GM20431 (cell line): ENCODE data around the gene MYL12B.
"Not testable (repeated sequence)": the region's sequence is repeated elsewhere in the genome, so short reads cannot be mapped to it uniquely, and the experiment has no call there.

ENCODE experiments used
- in situ Hi-C: fragments of 300-500 bp; cut with MseI, MboI; formaldehyde crosslinking; loops from one replicate; pipeline ENCODE4 v1.15.0; 2020; ENCODE audit warnings: low sequenced_read_pairs; ENCODE audit not compliant: unreplicated experiment

The MYL12B gene

DNA sequence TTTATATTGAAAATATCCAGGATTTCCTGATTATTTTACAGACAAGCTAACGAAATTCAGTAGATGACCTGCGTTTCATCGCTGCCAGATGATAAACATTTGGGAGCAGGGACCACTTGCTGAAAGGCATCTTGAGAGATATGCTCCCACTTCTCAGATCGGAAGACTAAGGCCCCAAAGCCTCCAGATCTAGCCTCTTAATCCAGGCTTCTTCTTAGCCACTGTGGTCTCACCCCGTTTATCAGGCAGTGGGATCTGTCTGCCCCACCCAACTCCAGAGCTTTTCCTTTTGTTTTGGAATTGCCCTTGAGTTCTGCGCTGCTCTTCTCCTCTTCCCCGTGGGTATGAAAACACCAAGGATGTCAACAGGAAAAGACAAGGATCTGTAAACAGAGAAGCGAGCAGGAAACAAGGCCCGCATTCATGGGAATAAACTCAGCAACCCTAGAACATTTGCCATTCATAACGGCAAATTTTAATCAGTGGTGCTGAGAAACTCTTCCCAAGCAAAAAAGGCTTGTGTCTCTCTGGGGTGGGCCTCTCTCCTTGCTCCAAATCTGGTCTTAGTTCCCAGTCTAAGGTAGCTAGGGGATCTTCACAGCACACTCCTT lies 21.4 kb downstream of the MYL12B start:
- in situ Hi-C loops, result loop anchor here (5.0 kb wide), 1 partner anchor 384 kb away; no protein-coding TSS in a partner anchor

- in situ Hi-C loops, result loop anchor here (5.0 kb wide), 1 partner anchor 383 kb away; no protein-coding TSS in a partner anchor
These were observed 22.0 kb downstream of the MYL12B start for GRCh38 chr18:3283908-3284307.

- in situ Hi-C loops, result loop anchor here (5.0 kb wide), 1 partner anchor 383 kb away; no protein-coding TSS in a partner anchor
These were observed 22.6 kb downstream of the MYL12B start for GRCh38 chr18:3284501-3284900.

DNA sequence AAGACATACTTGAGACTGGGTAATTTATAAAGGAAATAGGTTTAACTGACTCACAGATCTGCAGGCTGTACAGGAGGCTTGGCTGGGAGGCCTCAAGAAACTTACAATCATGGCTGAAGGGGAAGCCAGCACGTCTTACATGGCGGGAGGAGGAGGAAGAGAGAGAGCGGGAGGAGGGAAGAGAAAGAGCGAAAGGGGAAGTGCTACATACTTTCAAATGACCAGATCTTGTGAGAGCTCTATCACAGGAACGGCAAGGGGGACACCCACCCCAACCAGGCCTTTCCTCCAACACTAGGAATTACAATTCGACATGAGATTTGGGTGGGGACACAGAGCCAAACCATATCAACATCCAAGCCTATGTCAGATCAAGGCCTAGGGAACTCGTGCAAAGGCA lies 24.2 kb downstream of the MYL12B start:
- in situ Hi-C loops, result no loop called here

DNA sequence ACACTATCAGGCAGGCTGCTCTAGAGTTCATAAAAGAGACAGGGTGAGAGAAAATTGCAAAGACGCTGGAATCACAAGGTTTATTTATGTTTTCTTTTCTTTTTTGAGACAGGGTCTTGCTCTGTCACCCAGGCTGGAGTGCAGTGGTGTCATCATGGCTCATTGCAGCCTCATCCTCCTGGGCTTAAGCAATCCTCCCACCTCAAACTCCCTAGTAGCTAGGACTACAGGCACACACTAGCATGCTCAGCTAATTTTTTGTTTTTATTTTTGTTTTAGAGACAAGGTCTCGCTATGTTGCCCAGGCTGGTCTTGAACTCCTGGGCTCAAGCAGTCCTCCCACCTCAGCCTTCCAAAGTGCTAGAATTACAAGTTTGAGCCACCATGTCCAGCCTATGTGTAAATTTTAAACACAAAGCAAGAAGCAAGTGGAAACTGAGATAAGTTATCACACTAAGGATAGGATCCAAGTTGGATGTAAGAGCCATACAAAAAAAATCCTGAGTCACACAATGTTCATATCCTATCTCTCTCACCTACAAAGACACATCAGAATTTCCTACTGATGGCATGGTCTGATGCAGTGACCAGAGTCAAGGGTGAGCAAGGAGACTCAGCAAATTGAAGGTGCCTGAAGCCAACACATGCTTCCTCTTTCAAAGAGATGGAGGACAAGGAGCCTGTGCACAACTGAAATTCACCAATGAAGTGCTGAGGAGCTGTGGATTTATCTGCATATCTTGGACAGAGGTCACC lies 31.4 kb downstream of the MYL12B start:
- in situ Hi-C loops, result no loop called here

GRCh38 chr18:3294435-3295080 lies 32.6 kb downstream of the MYL12B start:
- in situ Hi-C loops, result no loop called here

DNA sequence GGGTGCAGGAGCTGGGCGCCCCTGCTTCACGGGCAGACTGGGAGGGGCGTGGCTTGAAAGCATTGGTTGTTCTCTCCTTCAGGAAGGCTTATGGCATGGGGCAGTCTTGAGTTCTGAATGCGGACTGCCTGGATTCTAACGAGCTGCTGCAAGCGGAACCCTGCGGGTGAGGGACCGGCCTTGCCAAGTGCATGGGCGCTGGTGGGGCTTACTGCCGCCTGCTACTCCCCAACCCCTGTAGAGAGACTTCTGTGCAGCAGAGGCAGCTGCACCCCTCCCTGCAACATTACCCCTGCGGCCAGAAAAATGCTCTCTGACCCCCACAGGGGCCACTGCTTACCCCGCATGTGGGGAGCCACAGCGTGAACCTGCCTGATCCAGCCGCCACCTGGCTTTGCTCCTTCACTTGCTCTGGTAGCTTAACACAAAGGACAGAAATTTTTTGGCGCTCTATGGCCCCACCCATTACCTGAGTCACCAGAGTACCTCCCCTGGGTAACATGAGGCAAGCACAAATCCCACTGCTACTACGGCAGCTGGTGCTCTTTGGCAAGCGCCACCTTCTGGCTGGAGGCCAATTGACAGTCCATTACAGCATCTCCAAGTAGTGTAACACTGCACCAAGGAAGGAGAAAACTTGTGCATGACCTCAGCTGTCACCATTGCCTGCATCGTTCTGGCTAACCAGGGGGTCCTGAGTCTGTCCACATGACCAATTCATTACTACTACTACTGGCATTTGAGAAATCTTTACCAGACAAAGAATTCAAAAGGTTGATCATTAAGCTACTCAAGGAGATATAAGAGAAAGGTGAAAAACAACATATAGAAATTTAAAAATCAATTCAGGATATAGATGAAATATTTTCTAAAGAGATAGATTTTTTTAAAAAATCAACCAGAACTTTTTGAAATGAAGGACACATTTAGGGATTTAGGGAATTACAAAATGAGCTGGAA lies 35.4 kb downstream of the MYL12B start:
- in situ Hi-C loops, result no loop called here

GRCh38 chr18:3304832-3305231 lies 42.9 kb downstream of the MYL12B start:
- in situ Hi-C loops, result no loop called here

DNA sequence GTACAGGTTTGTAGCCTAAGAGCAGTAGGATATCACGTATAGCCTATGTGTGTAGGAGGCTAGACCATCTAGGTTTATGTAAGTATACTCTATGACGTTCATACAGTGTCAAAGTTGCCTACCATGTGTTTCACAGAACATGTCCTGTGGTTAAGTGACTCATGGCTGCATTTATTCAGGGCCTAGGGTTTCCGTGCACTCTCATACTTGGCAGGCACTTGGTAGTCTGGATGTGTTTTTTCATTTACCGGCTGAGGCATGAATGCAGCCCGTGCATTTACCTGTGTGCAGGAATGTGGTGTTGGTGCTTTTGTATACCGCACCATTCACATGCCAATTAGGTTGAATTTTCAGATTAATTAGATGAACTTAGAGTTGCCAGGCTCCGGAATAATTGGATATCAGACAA lies 43.4 kb downstream of the MYL12B start:
- in situ Hi-C loops, result no loop called here

- in situ Hi-C loops, result no loop called here
These were observed 44.0 kb downstream of the MYL12B start for GRCh38 chr18:3305933-3306332.

DNA sequence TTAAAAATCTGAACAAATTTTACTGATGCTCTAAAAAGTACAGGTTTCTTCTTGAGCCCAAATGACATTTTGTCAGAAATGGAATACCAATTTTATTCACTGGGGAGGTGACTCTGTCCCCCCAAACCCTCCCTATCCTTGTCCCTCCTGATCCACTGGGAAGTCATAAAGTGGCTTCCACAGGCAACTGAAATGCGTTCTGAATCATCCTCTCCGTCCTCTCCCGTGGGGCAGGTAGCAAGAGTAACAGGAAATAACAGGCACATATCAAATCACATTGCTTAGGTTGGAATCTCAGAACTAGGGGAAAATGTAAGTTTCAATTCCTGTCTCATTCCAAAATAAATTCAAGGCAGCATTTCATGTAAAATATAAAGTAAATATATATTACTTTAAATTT lies 44.5 kb downstream of the MYL12B start:
- in situ Hi-C loops, result no loop called here

DNA sequence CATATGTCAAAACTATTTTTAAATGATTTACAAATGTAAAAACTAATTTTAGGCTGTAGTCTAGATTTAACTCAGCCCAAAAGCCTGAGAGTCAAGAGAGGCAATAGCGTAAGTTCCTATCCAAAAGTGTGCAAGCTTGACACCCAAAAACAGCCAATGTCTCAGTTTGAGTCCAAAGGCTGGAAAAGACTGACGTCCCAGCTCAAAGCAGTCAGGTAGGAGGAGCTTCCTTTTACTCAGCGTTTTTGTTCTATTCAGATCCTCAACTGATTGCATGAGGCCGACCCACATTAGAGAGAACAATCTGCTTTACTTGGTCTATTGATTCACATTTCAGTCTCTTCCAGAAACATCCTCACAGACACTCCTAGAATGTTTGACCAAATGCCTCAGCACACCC lies 51.8 kb downstream of the MYL12B start:
- in situ Hi-C loops, result no loop called here

DNA sequence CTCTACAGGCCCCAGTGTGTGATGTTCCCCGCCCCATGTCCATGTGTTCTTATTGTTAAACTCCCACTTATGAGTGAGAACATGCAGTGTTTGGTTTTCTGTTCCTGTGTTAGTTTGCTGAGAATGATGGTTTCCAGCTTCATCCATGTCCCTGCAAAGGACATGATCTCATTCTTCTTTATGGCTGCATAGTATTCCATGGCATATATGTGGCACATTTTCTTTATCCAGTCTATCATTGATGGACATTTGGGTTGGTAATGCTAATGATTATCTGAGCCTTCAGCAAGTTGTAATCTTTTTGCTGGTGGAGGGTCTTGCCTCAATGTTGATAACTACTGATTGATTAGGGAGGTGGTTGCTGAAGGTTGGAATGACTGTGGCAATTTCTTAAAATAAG lies 53.4 kb downstream of the MYL12B start:
- in situ Hi-C loops, result not testable (repeated sequence)

DNA sequence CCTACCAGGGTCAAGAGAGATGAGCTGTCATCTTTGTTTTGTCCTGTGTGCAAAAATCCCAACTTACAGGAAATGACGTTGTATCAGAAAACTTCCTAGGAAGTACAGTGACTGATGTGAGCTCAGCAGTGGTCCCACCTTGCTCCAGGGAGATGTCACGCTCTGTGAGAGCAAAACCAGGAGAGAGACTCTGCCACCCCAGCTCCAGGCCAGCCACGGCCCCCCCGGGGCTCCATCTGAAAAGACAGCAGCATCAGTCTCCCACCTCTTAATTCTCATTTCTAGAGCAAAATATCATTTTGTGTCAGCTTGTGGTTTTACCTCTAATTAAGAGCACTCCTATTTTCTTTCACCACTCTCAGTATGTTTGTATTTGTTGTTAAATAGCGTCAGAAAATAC lies 57.5 kb downstream of the MYL12B start:
- in situ Hi-C loops, result no loop called here

GRCh38 chr18:3319894-3320454 lies 58.0 kb downstream of the MYL12B start:
- in situ Hi-C loops, result no loop called here

DNA sequence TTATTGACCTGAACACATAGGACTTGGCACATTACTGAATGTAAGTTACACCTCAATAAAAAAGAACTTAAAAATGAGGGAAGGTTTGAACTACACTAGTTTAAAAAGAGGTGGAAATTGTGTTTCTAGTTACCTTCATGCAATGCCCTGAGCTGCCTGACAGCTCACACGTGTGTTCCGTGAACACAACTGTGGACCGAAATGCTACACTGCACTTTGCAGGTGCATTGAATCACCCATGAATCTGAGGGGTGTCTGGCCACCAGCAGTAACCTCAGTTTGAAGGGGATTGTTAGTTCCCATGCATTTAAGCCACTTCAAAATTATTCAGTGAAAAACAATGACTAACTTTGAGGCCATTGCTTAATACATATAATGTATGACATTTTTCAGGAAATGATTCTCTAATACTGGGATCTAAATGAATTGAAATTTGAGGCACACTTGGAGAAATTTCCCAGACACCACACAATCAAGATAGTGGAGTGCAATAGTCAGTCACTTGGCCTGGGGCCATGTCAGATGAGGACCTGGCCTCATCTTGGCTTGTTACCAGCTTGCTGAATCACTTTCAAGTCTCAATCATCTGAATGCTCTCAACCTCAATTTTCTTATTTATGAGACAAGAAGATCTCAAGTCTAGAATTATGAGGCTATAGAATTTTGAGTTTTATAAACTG lies 59.3 kb downstream of the MYL12B start:
- in situ Hi-C loops, result no loop called here

GRCh38 chr18:3323900-3324299 lies 62.0 kb downstream of the MYL12B start:
- in situ Hi-C loops, result no loop called here
